H1 (cell line): ENCODE measurements around the gene SAMD4A. TPM values are rescaled to one million over a fixed set of nuclear protein-coding genes. Genes with fewer than 3 reads are reported as not detected.

Experiments
- CTCF ChIA-PET: fragments of 300-600 bp; sonication (Branson Sonifier 250); formaldehyde crosslinking; loops from one replicate; lab custom pipeline; 2021; ENCODE audit not compliant: partially characterized antibody; lab: Charles Lee
- POLR2A ChIA-PET: fragments of 300-600 bp; sonication (Branson Sonifier 250); formaldehyde crosslinking; loops from one replicate; lab custom pipeline; 2021; ENCODE audit warnings: inconsistent platforms; ENCODE audit not compliant: partially characterized antibody; lab: Charles Lee
- DNase-seq, 2 experiments: peaks; one replicate each; pipeline versions ENCODE4 v3.0.0 to v3.0.0-alpha.2; 2010 to 2022; ENCODE audit warnings: low spot score in 2 of 2, low read depth in 1 of 2, mixed read lengths in 1 of 2
- FAIRE-seq: peaks from 2 replicates; lab custom pipeline; 2011; peaks lifted over from hg19 to GRCh38; lab: Jason Lieb, UNC
- H2AFZ ChIP-seq: 2 replicates; pipeline ENCODE4 v1.8.1; 2012; ENCODE audit warnings: low read length, inconsistent platforms
- H2AK5ac ChIP-seq: 2 replicates; pipeline ENCODE4 v1.6.1; 2013; ENCODE audit warnings: low read depth, low read length
- H2BK120ac ChIP-seq: replicated peaks from 2 replicates; pipeline ENCODE3; 2013; ENCODE audit warnings: low read depth, low read length, inconsistent platforms
- H2BK12ac ChIP-seq: 2 replicates; pipeline ENCODE4 v1.6.1; 2013; ENCODE audit warnings: low read depth, low read length
- H2BK15ac ChIP-seq: 2 replicates; pipeline ENCODE4 v1.6.1; 2013; ENCODE audit warnings: low read length
- H2BK20ac ChIP-seq: 2 replicates; pipeline ENCODE4 v1.6.1; 2013; ENCODE audit warnings: low read length
- H2BK5ac ChIP-seq: 2 replicates; pipeline ENCODE4 v1.6.1; 2013; ENCODE audit warnings: low read depth, low read length
- H3K14ac ChIP-seq: 2 replicates; pipeline ENCODE4 v1.6.1; 2013; ENCODE audit warnings: inconsistent platforms; ENCODE audit not compliant: insufficient read length
- H3K18ac ChIP-seq: 2 replicates; pipeline ENCODE4 v1.6.1; 2013; ENCODE audit warnings: low read length; ENCODE audit errors: extremely low read depth
- H3K23ac ChIP-seq: 2 replicates; pipeline ENCODE4 v1.6.1; 2013; ENCODE audit warnings: inconsistent platforms; ENCODE audit not compliant: insufficient read length
- H3K23me2 ChIP-seq: 2 replicates; pipeline ENCODE4 v1.6.1; 2013; ENCODE audit warnings: low read depth, low read length
- H3K27ac ChIP-seq: 2 replicates; pipeline ENCODE4 v1.6.1; 2011; ENCODE audit warnings: low read depth, low read length, inconsistent platforms
- H3K27me3 ChIP-seq, 4 experiments: replicated peaks in 1 of 4; 1 replicate in 1 of 4; 2 replicates in 3 of 4; pipeline versions ENCODE4 v1.6.1 to v1.8.1; 2011 to 2013; ENCODE audit warnings: low read length in 3 of 4, mild to moderate bottlenecking in 3 of 4, inconsistent platforms in 2 of 4, mixed read lengths in 2 of 4, moderate library complexity in 1 of 4; ENCODE audit not compliant: control insufficient read depth in 3 of 4, insufficient read depth in 3 of 4; ENCODE audit errors: extremely low read depth in 1 of 4
- H3K36me3 ChIP-seq, 4 experiments: 2 replicates each; pipeline versions ENCODE4 v1.6.1 to v1.8.1; 2011 to 2013; ENCODE audit warnings: mild to moderate bottlenecking in 4 of 4, low read length in 3 of 4, moderate library complexity in 2 of 4, control low read depth in 1 of 4, inconsistent platforms in 1 of 4; ENCODE audit not compliant: insufficient read depth in 4 of 4, control insufficient read depth in 2 of 4
- H3K4ac ChIP-seq: replicated peaks from 2 replicates; pipeline ENCODE3; 2013; ENCODE audit warnings: low read length, low read depth, mixed read lengths, inconsistent platforms; ENCODE audit not compliant: insufficient read length
- H3K4me1 ChIP-seq, 4 experiments: replicated peaks in 1 of 4; 1 replicate in 1 of 4; 2 replicates in 3 of 4; pipeline versions ENCODE4 v1.6.1 to v1.8.1; 2011 to 2013; ENCODE audit warnings: low read length in 3 of 4, inconsistent platforms in 2 of 4, mixed read lengths in 1 of 4; ENCODE audit not compliant: insufficient read depth in 4 of 4, control insufficient read depth in 3 of 4
- H3K4me2 ChIP-seq, 2 experiments: 2 replicates each; pipeline versions ENCODE4 v1.6.1 to v1.8.1; 2011 to 2013; ENCODE audit warnings: low read depth in 2 of 2, low read length in 2 of 2, control low read depth in 1 of 2, inconsistent platforms in 1 of 2, mild to moderate bottlenecking in 1 of 2; ENCODE audit not compliant: insufficient read depth in 1 of 2
- H3K4me3 ChIP-seq, 4 experiments: fragments of 200-600, 300-600 bp in 1 of 4; sonication (generic), shearing (Covaris generic), sonication (Bioruptor Twin) in 1 of 4; 2 replicates each; pipeline versions ENCODE4 v1.5.1 to v1.8.1; 2011 to 2016; ENCODE audit warnings: low read length in 4 of 4, low read depth in 3 of 4, control low read depth in 2 of 4, inconsistent platforms in 2 of 4, mild to moderate bottlenecking in 2 of 4, mixed read lengths in 1 of 4, moderate library complexity in 1 of 4; ENCODE audit not compliant: insufficient read depth in 2 of 4; ENCODE audit errors: extremely low read depth in 1 of 4
- H3K56ac ChIP-seq: replicated peaks from 2 replicates; pipeline ENCODE3; 2013; ENCODE audit warnings: low read depth, mild to moderate bottlenecking, mixed read lengths, low read length, inconsistent platforms; ENCODE audit not compliant: insufficient read length
- H3K79me1 ChIP-seq: 2 replicates; pipeline ENCODE4 v1.6.1; 2013; ENCODE audit warnings: low read depth, low read length, control low read depth
- H3K79me2 ChIP-seq, 2 experiments: 2 replicates each; pipeline versions ENCODE4 v1.6.1 to v1.8.1; 2012 to 2013; ENCODE audit warnings: low read length in 2 of 2, mild to moderate bottlenecking in 2 of 2, inconsistent platforms in 1 of 2; ENCODE audit not compliant: insufficient read depth in 2 of 2, control insufficient read depth in 1 of 2
- H3K9ac ChIP-seq, 4 experiments: replicated peaks in 1 of 4; 1 replicate in 1 of 4; 2 replicates in 3 of 4; pipeline versions ENCODE4 v1.6.1 to v1.8.1; 2011 to 2013; ENCODE audit warnings: low read depth in 3 of 4, low read length in 3 of 4, control low read depth in 2 of 4, mild to moderate bottlenecking in 2 of 4, moderate library complexity in 2 of 4, inconsistent platforms in 1 of 4; ENCODE audit errors: extremely low read depth in 1 of 4
- H3K9me3 ChIP-seq, 2 experiments: 2 replicates each; pipeline versions ENCODE4 v1.6.1 to v1.8.1; 2012 to 2013; ENCODE audit warnings: mild to moderate bottlenecking in 2 of 2, moderate library complexity in 2 of 2, control low read depth in 1 of 2, inconsistent platforms in 1 of 2, low read depth in 1 of 2, low read length in 1 of 2, mixed read lengths in 1 of 2; ENCODE audit not compliant: insufficient read depth in 2 of 2
- H4K20me1 ChIP-seq, 2 experiments: replicated peaks in 1 of 2; 2 replicates each; pipeline versions ENCODE3 to v1.8.1; 2011 to 2013; ENCODE audit warnings: inconsistent platforms in 2 of 2, low read length in 2 of 2, mild to moderate bottlenecking in 1 of 2; ENCODE audit not compliant: insufficient read depth in 2 of 2, control insufficient read depth in 1 of 2
- H4K5ac ChIP-seq: 2 replicates; pipeline ENCODE4 v1.6.1; 2013; ENCODE audit warnings: low read length, low read depth, mixed read lengths, inconsistent platforms; ENCODE audit not compliant: insufficient read length
- H4K8ac ChIP-seq: 2 replicates; pipeline ENCODE4 v1.8.0; 2013; ENCODE audit warnings: mild to moderate bottlenecking, moderate library complexity, low read length, inconsistent platforms; ENCODE audit not compliant: insufficient read depth; ENCODE audit errors: extremely low read depth
- H4K91ac ChIP-seq: replicated peaks from 2 replicates; pipeline ENCODE3; 2013; ENCODE audit warnings: low read length, mixed read lengths, inconsistent platforms; ENCODE audit not compliant: insufficient read length
- CTBP2 ChIP-seq: IDR thresholded peaks from 2 replicates; pipeline ENCODE4 v1.7.0; 2011; ENCODE audit warnings: borderline replicate concordance, mild to moderate bottlenecking, moderate library complexity, mixed read lengths, low read length; ENCODE audit not compliant: insufficient read depth, insufficient read length
- PHF8 ChIP-seq: fragments of 200-600 bp; sonication (generic); conservative IDR thresholded peaks from 2 replicates; pipeline ENCODE4 v1.7.1; 2012; ENCODE audit warnings: low read depth, mild to moderate bottlenecking, inconsistent platforms, low read length, moderate library complexity
- SP1 ChIP-seq: IDR thresholded peaks from 2 replicates; pipeline ENCODE4 v1.6.1; 2011; ENCODE audit warnings: low read depth, low read length
- WGBS, 2 experiments: shearing (Covaris generic) in 1 of 2; methylation state at CpG; one replicate each; pipeline versions ENCODE4 v1.1.6 to v1.1.7; 2013 to 2015; ENCODE audit warnings: low lambda C conversion rate in 2 of 2, mixed read lengths in 2 of 2, inconsistent platforms in 1 of 2, low coverage in 1 of 2, missing lambda C conversion rate in 1 of 2; ENCODE audit not compliant: insufficient replicate concordance in 2 of 2, insufficient coverage in 1 of 2, insufficient read length in 1 of 2; ENCODE audit errors: extremely low coverage in 1 of 2, missing lambda C conversion rate in 1 of 2; 5-methylcytosine and 5-hydroxymethylcytosine counted together
- polyA plus RNA-seq, 7 experiments: library from polyadenylated mRNA; depleted of rRNA in 3 of 7; stranded (reverse) in 5 of 7; unstranded in 2 of 7; fragments of >200 nt in 5 of 7; fragments of 200-250 nt in 2 of 7; gene quantifications; 1 replicate in 5 of 7; 2 replicates in 1 of 7; 4 replicates in 1 of 7; pipeline versions ENCODE4 v1.2.1 to v1.2.3, GENCODE V29; 2011 to 2013; ENCODE audit warnings: missing spikeins in 2 of 7, mixed read lengths in 2 of 7
- total RNA-seq: library from RNA; stranded (reverse); fragmentation: NEBNext Ultra II Directional; extraction: Animal tissue kit (Norgen Biotek cat#: 25700); gene quantifications from 2 replicates; pipeline ENCODE4 v1.2.1, GENCODE V29; 2021
- TF ChIP-seq, protein P1 (sequence below): IDR thresholded peaks from 2 replicates; pipeline ENCODE4 v1.6.1; 2012; ENCODE audit warnings: inconsistent platforms

The SAMD4A gene
- total and polyA plus RNA-seq, 2 of the 8 experiments (the other 6 are each of a cell fraction or from before 2014, with no cell fraction given): 2.4 to 12.3 TPM

GRCh38 chr14:54533100-54533499 is 33.8 kb upstream of the SAMD4A start:
- WGBS, 2 experiments: 80% methylated on average over 1 of the region's 1 CpG; no CpG with 5 or more reads in 1 of the 2 experiments
- Histone ChIP-seq H3K4me3 (no peak overlapping the region), H3K4me1 (peaks cover 0 to 3% (median 0%) of the 10 kb centered on the region in 4 experiments; a peak in 1 of 7 replicates), H3K4ac (no peak overlapping the region), H3K9me3 (no peaks in the 10 kb centered on the region), H4K20me1 (peaks cover 0 to under 1% of the 10 kb centered on the region in 2 experiments), H3K27me3 (no peaks in the 10 kb centered on the region), H3K27ac (no peak overlapping the region), H3K79me1 (no peaks in the 10 kb centered on the region), H3K18ac (no peak overlapping the region), H2BK12ac (no peak overlapping the region), H3K23ac (no peak overlapping the region), H4K8ac (no peak overlapping the region), H4K5ac (no peak overlapping the region), H3K56ac (no peak overlapping the region), H2BK5ac (no peak overlapping the region), H3K4me2 (no peak overlapping the region), H3K36me3 (peaks cover 0 to 11% (median 2%) of the 10 kb centered on the region in 4 experiments; a peak in 4 of 8 replicates), H2BK120ac (no peak overlapping the region), H3K23me2 (no peaks in the 10 kb centered on the region), H2BK15ac (no peak overlapping the region), H3K14ac (no peak overlapping the region), H2BK20ac (no peak overlapping the region), H2AK5ac (no peak overlapping the region; the same call in 1 of the 2 replicates), H3K9ac (no peak overlapping the region), H2AFZ (no peak overlapping the region), H3K79me2 (no peaks in the 10 kb centered on the region), H4K91ac (no peak overlapping the region)
- no peak for FAIRE-seq
- DNase-seq: no peak
- ChIA-PET POLR2A (interaction anchor here (0.6 kb wide), 1 partner anchor 136 kb away, joined by 3 read pairs; the partner anchor contains the start of gene CDKN3), CTCF (interaction anchor here (0.6 to 1.7 kb wide), 8 partner anchors 9 to 245 kb away, joined by 3 to 6 read pairs (median 4); no protein-coding TSS in a partner anchor)
- TF ChIP-seq, protein P1, sequence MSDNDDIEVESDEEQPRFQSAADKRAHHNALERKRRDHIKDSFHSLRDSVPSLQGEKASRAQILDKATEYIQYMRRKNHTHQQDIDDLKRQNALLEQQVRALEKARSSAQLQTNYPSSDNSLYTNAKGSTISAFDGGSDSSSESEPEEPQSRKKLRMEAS: no peak
- TF ChIP-seq PHF8: no peak
- TF ChIP-seq CTBP2: no peak
- TF ChIP-seq SP1: no peak
